ENCODE data around the gene MCTP2. TPM values are rescaled to one million over a fixed set of nuclear protein-coding genes. Genes with fewer than 3 reads are reported as not detected.

MCTP2 gene
- total RNA-seq, 1 donor from 2014 or later: 0.35 TPM

- DNase-seq (ENCODE audit: low read depth, low spot score): no peak
- H3K4me3 Mint-ChIP-seq: no peak overlapping the region
- H3K27ac Mint-ChIP-seq (ENCODE audit: unreplicated experiment): no peak overlapping the region
- no peaks in the 10 kb centered on the region for H3K9me3 Mint-ChIP-seq
- no peaks in the 10 kb centered on the region for H3K36me3 Mint-ChIP-seq (ENCODE audit: low read depth)
- H3K27me3 Mint-ChIP-seq (ENCODE audit: low read depth): no peaks in the 10 kb centered on the region
- H3K4me1 Mint-ChIP-seq: peaks cover 15% of the 10 kb centered on the region
- TF ChIP-seq CTCF (conservative IDR thresholded peaks at IDR 0.05): no peak
These were observed 246.7 kb downstream of the MCTP2 start for GRCh38 chr15:94477913-94478553.

GRCh38 chr15:94478763-94479162, 247.4 kb downstream of the MCTP2 start:
- DNase-seq (ENCODE audit: low read depth, low spot score): no peak
- Mint-ChIP-seq H3K4me3 (no peak overlapping the region), H3K27ac (ENCODE audit: unreplicated experiment) (no peak overlapping the region), H3K36me3 (ENCODE audit: low read depth) (no peaks in the 10 kb centered on the region), H3K4me1 (peaks cover 15% of the 10 kb centered on the region), H3K9me3 (no peaks in the 10 kb centered on the region), H3K27me3 (ENCODE audit: low read depth) (no peaks in the 10 kb centered on the region)
- no peak for TF ChIP-seq CTCF (conservative IDR thresholded peaks at IDR 0.05)

- no peak for TF ChIP-seq CTCF (conservative IDR thresholded peaks at IDR 0.05)
- Mint-ChIP-seq H3K27ac (ENCODE audit: unreplicated experiment) (no peak overlapping the region), H3K27me3 (ENCODE audit: low read depth) (no peaks in the 10 kb centered on the region), H3K4me3 (no peak overlapping the region), H3K4me1 (peaks cover 15% of the 10 kb centered on the region), H3K9me3 (no peaks in the 10 kb centered on the region), H3K36me3 (ENCODE audit: low read depth) (no peaks in the 10 kb centered on the region)
- DNase-seq (ENCODE audit: low read depth, low spot score): no peak
These were observed 249.0 kb downstream of the MCTP2 start for GRCh38 chr15:94480289-94480834.

- Mint-ChIP-seq H3K27ac (ENCODE audit: unreplicated experiment) (no peak overlapping the region), H3K9me3 (no peaks in the 10 kb centered on the region), H3K4me3 (no peak overlapping the region), H3K4me1 (peaks cover 7% of the 10 kb centered on the region), H3K27me3 (ENCODE audit: low read depth) (no peaks in the 10 kb centered on the region), H3K36me3 (ENCODE audit: low read depth) (no peaks in the 10 kb centered on the region)
- DNase-seq (ENCODE audit: low read depth, low spot score): no peak
- TF ChIP-seq CTCF (conservative IDR thresholded peaks at IDR 0.05): no peak
These were observed 253.9 kb downstream of the MCTP2 start for GRCh38 chr15:94485148-94485719.

- Mint-ChIP-seq H3K9me3 (peaks cover 3% of the 10 kb centered on the region), H3K4me1 (no peaks in the 10 kb centered on the region), H3K36me3 (ENCODE audit: low read depth) (no peaks in the 10 kb centered on the region), H3K27me3 (ENCODE audit: low read depth) (no peaks in the 10 kb centered on the region), H3K27ac (ENCODE audit: unreplicated experiment) (peak overlapping the region; percentile 65), H3K4me3 (no peak overlapping the region)
- no peak for TF ChIP-seq CTCF (conservative IDR thresholded peaks at IDR 0.05)
- no peak for DNase-seq (ENCODE audit: low read depth, low spot score)
These were observed 256.3 kb downstream of the MCTP2 start for GRCh38 chr15:94487635-94488034.

Measured in neural crest cell (in vitro differentiated cells).